SJCRH30 (cell line): ENCODE results near the gene SCRN2. TPM values are rescaled to one million over a fixed set of nuclear protein-coding genes. Genes with fewer than 3 reads are reported as not detected.

Experiments used
- DNase-seq, 2 experiments: peaks; one replicate each; pipeline ENCODE4 v3.0.0-alpha.2; 2015 to 2020
- H3K27ac ChIP-seq: fragments of 250-450 bp; sonication (Bioruptor Pico); 2 replicates; pipeline ENCODE4 v1.5.1; 2020; ENCODE audit warnings: mild to moderate bottlenecking, moderate library complexity
- H3K27me3 ChIP-seq: fragments of 250-450 bp; sonication (Bioruptor Pico); 2 replicates; pipeline ENCODE4 v1.5.1; 2020; ENCODE audit warnings: mild to moderate bottlenecking, moderate library complexity
- H3K36me3 ChIP-seq: fragments of 250-450 bp; sonication (Bioruptor Pico); 2 replicates; pipeline ENCODE4 v1.5.1; 2020; ENCODE audit warnings: mild to moderate bottlenecking, moderate library complexity
- H3K4me1 ChIP-seq: fragments of 250-450 bp; sonication (Bioruptor Pico); 2 replicates; pipeline ENCODE4 v1.5.1; 2020; ENCODE audit warnings: mild to moderate bottlenecking, moderate library complexity
- H3K4me3 ChIP-seq: fragments of 250-450 bp; sonication (Bioruptor Pico); 2 replicates; pipeline ENCODE4 v1.5.1; 2020; ENCODE audit warnings: mild to moderate bottlenecking, moderate library complexity
- H3K9me3 ChIP-seq: fragments of 250-450 bp; sonication (Bioruptor Pico); replicated peaks from 2 replicates; pipeline ENCODE4 v1.5.1; 2020; ENCODE audit warnings: mild to moderate bottlenecking, moderate library complexity
- total RNA-seq: library from RNA; depleted of rRNA; stranded (reverse); fragments of >200 nt; shearing (Covaris generic); gene quantifications from 2 replicates; pipeline ENCODE4 v1.2.3, GENCODE V29; 2014; rRNA removed

Gene SCRN2
- total RNA-seq, result 8.0 and 12.9 TPM in 2 replicates

DNA sequence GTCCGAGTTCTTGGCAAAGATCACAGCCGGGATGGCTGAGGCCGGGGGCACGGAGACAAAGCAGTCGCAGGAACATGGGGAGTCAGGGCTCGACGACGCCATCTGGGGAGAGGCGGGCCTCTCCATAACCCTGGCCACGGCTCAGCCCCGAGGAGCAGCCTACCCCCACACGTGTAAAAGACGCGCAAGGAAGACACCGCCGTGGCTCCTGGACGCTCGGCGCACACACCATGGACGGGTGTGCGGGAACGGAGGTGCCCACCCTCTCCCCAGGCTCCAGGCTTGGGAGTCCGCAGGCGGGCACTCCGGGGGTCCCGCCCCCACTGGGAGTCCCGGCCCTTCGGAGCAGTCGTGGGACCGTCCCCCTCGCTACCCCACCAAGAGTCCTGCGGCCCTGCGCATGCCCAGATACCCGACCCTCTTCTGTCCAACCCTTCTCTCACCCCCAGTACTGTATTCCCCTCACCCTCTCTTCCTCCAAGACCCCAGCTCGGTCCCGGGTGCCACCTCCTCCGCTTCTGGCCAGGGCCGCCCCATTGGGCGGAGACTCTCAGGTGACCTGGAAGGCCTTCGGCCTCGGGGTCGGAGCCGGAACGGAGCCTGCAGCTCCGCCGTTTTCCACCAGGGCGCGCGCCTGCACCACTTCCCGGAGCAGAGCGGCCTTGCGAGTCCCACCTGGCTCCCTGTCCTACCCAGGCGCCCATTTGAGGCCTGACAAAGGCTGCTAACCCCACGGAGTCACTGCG, at the start of gene SCRN2:
Gene SCRN2 (minus strand): TSS at position 532 of the 746 bp plus-strand sequence. CDS start 430 bp downstream, at position 102.
- H3K9me3 ChIP-seq, result no peaks in the 10 kb centered on the region
- no peaks in the 10 kb centered on the region for H3K36me3 ChIP-seq
- peaks cover 12% of the 10 kb centered on the region for H3K4me1 ChIP-seq
- DNase-seq, result peak; percentile 89 to 93
- peaks cover 17% of the 10 kb centered on the region; the same call in 1 of the 2 replicates for H3K27me3 ChIP-seq
- H3K4me3 ChIP-seq, result peak within 1 kb of the TSS; percentile 73
- peak within 1 kb of the TSS; percentile 8; the same call in 1 of the 2 replicates for H3K27ac ChIP-seq

DNA sequence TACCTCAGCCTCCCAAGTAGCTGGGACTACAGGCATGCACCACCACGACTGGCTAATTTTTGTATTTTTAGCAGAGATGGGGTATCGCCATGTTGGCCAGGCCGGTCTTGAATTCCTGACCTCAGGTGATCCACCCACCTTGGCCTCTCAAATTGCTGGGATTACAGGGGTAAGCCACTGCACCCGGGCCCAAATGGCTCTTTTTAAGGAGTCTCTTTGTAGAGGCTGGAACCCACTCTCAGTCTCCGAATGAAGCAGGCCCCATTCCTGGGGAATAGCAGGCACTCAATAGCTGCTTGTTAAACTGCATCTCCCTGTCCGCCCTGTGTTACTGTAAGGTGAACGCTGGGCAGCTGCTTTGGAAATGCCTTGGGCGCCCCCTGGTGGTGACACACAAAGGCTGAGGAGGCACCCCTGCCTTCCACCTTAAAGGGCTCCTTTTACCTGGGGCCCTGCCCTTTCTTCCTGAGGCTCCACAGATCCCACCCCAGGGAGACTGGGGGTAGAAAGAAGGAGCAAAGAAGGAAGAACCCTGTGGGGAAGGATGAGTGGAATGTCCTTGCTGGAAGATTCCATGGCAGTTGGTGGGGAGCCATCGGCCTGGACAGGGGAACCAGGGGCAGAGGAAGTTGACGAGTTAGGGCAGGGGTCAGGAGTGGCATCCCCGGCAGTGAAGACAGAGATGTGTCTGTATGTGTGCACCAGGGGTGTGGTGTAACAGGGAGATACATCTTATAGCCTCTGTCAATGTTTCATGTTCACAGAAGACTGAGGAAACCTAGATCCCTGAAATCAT, 48.9 kb upstream of the SCRN2 start:
- no peak overlapping the region for H3K4me3 ChIP-seq
- no peak overlapping the region for H3K27ac ChIP-seq
- no peaks in the 10 kb centered on the region for H3K4me1 ChIP-seq
- no peaks in the 10 kb centered on the region for H3K36me3 ChIP-seq
- DNase-seq, result peak; percentile 85 to 90
- no peaks in the 10 kb centered on the region for H3K9me3 ChIP-seq
- H3K27me3 ChIP-seq, result peaks cover 13% of the 10 kb centered on the region

DNA sequence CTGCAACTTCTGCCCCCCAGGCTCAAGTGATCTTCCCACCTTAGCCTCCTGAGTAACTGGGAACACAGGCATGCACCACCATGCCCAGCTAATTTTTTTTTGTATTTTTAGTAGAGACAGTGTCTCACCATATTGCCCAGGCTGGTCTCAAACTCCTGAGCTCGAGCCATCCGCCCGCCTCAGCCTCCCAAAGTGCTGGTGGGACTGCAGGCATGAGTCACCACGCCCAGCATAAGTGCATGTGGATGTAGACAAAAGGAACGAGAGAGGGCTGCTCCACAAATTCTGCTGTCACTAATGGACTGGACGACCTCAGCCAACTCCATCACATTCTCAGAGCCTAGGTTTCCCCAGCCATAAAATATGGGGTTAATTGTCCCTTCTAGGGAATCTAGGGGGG, 47.2 kb upstream of the SCRN2 start:
- Histone ChIP-seq H3K27me3 (peaks cover 26% of the 10 kb centered on the region), H3K4me3 (no peak overlapping the region), H3K27ac (no peak overlapping the region), H3K36me3 (no peaks in the 10 kb centered on the region), H3K4me1 (no peaks in the 10 kb centered on the region), H3K9me3 (no peaks in the 10 kb centered on the region)
- no peak for DNase-seq

DNA sequence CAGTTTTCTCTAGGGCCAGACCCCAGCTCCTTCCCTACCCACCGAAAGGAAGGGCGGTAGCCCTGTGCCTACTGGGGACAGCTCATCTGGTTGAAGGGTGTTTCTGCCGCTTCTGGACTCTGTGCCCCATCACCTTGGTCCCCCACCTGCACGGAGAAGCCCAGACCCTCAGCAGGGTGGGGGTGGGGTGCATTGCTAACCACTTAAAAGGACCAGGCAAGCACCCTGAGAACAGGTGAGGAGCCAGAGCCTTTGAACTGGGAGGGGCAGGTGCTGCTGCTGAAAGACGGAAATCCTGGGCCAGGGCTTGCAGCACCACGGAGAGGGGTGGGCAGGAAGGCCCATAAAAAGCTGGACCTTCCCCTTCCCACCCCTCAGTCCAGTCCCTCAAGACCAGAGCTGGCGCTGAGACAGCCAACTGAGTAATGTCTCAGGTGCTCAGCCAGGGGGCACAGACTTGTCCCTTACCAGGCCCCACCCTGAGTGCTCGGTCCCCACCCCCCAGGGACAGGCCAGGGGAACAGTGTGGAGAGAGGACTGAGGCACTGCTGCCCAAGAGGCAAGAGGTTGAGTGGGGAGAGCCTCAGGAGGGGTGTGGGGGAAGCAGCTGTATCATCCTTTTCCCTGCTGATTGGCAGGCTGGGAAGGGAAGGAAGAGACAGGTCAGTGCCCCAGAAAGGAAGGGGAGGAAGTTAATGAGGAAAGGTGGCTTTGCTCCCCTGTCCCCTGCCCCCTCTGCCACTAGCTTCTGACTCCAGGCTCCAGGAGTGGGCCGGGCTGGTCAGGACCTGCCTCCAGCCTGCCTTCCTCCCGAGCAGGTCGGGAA, 44.0 kb upstream of the SCRN2 start:
- no peak overlapping the region for H3K4me3 ChIP-seq
- H3K9me3 ChIP-seq, result no peaks in the 10 kb centered on the region
- H3K27me3 ChIP-seq, result peaks cover 35% of the 10 kb centered on the region
- H3K4me1 ChIP-seq, result no peaks in the 10 kb centered on the region
- DNase-seq, result no peak
- no peak overlapping the region for H3K27ac ChIP-seq
- H3K36me3 ChIP-seq, result no peaks in the 10 kb centered on the region

DNA sequence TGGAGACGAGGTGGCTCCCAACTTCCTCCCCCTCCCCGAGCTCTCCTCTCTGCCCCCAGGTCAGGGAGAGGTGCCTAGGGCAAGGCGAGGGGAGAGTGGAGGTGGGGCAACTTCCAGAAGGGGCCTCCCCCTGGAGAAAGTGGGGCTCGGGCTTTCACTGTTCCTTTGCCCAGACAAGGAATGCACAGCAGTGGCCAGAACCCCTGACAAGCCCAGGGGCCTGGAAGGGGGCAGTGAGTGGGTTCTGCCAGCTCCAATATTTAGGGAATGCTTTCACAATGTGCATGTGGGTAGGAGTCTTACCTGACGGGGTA, 43.3 kb upstream of the SCRN2 start:
- DNase-seq, result no peak
- Histone ChIP-seq H3K36me3 (no peaks in the 10 kb centered on the region), H3K9me3 (no peaks in the 10 kb centered on the region), H3K27ac (no peak overlapping the region), H3K4me1 (no peaks in the 10 kb centered on the region), H3K4me3 (no peak overlapping the region), H3K27me3 (peaks cover 35% of the 10 kb centered on the region)

DNA sequence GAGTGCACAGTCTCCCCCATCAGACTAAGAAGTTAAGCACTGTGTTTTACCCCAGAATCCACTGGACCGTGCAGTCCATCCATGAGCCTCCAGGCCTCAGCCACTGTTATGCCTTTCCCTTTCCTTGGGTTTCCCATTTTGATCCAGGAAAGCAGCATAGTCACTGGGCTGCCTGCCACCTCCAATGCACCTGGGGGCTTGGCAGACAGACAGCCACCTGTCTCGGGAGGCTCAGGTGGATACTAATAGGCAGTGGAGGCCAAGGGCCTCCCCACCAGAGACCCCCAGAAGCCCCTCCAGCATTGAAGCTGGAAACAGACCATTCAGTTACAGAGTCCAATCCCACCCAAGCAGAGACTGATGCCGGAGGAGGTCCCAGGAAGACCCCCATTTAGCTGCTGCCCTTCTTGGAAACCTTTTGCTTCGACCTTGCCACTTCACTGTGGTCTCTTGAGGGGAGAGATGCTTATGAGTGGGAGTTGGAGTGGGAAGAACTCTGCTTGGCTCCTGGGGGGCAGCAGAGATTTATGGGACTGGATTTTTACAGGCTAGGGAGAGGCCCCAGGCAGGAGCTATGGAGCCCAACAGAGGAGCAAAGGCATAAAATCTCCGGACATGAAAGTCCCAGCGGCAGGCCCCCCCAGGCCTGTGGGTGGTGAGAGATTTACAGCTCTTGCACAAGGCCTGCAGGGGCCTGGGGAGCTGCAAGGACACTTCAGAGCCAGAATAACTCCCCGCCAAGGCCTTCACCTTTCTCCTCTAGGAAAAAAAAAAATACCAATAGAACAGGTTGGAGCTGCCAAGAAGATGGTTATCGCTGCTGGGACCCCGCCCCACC, 42.7 kb upstream of the SCRN2 start:
- Histone ChIP-seq H3K27ac (no peak overlapping the region), H3K27me3 (peaks cover 38% of the 10 kb centered on the region), H3K9me3 (no peaks in the 10 kb centered on the region), H3K4me1 (no peaks in the 10 kb centered on the region), H3K36me3 (no peaks in the 10 kb centered on the region), H3K4me3 (no peak overlapping the region)
- DNase-seq, result no peak

DNA sequence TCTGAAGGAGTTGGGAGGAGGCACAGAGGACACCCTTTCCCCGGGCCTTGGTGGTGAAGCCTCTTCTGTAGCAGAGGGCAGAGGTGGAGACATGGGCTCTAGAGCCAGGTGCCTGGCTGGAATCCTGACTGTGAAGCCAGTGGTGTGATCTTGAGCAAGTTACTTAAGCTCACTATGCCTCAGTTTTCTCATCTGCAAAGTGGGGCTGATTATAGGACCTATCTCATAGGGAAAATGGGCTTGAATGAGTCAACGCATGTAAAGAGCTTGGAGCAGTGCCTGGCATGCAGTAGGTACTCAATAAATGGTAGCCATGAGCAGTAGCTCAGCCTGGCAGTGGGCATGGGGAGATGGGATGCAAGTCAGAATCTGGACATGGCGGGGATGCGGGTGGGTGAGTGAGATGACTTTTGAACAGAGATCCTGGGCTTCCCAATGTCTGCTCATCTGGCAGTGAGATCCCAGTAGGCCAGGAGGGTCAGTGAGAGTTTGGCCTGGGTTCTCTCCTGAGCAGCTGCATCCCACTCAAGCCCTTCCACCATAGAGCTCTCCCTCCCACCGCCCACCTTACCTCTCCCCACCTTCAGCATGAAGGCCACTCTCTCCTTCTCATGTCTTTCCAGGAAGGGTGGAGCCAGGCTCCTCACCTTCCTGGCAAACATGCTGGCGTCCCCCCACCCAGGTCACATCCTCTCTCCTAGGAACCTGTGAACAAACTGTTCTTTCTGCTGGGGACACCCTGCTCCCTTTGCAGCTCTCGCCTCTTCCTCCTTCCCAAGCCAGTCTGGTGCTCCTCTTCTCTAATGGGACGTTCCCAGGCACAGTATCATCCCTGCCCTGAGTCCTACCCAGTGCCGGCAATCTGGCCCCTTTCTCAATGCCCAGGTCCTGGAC, 41.9 kb upstream of the SCRN2 start:
- H3K9me3 ChIP-seq, result no peaks in the 10 kb centered on the region
- H3K4me3 ChIP-seq, result no peak overlapping the region
- no peaks in the 10 kb centered on the region for H3K36me3 ChIP-seq
- no peak for DNase-seq
- peaks cover 47% of the 10 kb centered on the region for H3K27me3 ChIP-seq
- H3K27ac ChIP-seq, result no peak overlapping the region
- H3K4me1 ChIP-seq, result no peaks in the 10 kb centered on the region

DNA sequence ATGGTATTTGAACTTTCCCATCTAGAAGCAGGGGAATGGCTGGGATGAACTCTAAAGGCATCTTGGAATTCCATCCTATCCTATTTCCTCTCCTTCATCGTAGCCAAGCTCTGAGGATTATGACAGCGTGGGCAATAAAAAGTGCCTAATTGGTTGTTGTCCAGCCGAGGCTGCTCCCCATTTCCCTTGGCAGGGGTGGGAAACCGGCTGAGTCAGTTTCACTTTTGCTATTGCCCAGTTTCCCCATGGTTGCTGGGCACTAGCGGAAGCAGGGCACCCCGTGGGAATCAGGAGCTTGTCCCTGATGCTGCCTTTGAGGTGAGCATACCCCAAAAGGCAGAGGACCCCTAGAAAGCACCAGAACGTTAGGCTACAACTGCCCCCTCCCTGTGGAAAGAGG, 41.2 kb upstream of the SCRN2 start:
- Histone ChIP-seq H3K4me3 (no peak overlapping the region), H3K27ac (no peak overlapping the region), H3K27me3 (peaks cover 54% of the 10 kb centered on the region), H3K9me3 (no peaks in the 10 kb centered on the region), H3K4me1 (no peaks in the 10 kb centered on the region), H3K36me3 (no peaks in the 10 kb centered on the region)
- DNase-seq, result no peak

DNA sequence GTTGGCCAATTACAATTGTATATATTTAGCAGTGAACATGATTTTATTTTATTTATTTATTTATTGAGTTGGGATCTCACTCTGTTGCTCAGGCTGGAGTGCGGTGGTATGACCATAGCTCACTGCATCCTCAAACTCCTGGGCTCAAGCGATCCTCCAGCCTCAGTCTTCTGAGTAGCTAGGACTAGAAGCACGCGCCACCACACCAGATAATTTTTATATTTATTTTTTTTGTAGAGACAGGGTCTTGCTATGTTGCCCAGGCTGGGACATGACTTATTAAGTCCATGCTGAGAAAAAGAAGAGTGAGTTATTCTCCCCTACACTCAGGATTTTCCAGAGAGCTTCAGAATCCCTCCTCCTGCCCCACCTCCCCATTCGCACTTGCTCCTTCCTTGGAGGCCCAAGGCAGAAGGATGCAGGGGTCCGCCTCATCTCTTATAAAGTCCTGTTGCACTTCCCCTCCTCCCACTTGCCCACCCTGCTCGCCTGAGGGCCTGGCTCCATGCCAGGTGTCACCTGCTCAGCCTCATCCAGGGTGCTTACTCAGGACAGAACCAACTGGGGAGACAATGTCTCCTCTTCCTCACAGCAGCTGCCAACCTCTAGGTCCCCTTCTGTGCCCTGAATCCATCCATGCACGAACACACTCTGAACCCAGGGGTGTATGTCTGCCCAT, 38.8 kb upstream of the SCRN2 start:
- peak; percentile 34 to 39 for DNase-seq
- peaks cover 50% of the 10 kb centered on the region for H3K27me3 ChIP-seq
- no peaks in the 10 kb centered on the region for H3K36me3 ChIP-seq
- H3K4me3 ChIP-seq, result no peak overlapping the region
- H3K27ac ChIP-seq, result no peak overlapping the region
- no peaks in the 10 kb centered on the region for H3K4me1 ChIP-seq
- no peaks in the 10 kb centered on the region for H3K9me3 ChIP-seq

DNA sequence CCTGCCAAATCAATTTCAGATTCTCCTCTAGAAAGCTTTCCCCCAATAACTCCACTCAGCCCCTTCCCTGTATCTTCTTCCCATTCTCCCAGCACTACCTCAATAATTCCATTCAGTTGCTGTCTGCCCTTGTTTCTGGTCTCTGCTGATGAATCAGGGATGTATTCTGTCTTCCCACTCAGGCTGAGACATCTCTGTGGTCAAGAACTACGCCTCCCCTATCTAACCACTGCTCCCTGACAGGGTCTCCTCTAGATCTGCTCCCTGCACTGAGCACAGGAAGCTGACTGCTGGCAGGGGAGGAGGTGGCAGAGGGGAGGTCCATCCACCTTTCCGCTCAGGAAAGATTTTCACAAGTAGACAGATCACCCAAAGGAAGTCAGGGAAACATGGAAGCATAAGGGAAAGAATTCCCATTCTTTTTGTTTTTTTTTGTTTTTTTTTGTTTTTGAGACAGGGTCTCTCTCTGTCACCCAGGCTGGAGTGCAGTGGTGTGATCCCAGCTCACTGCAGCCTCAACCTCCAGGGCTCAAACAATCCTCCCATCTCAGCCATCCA, 38.0 kb upstream of the SCRN2 start:
- no peak for DNase-seq
- Histone ChIP-seq H3K27ac (no peak overlapping the region), H3K9me3 (no peaks in the 10 kb centered on the region), H3K4me1 (no peaks in the 10 kb centered on the region), H3K27me3 (peaks cover 44% of the 10 kb centered on the region), H3K4me3 (no peak overlapping the region), H3K36me3 (no peaks in the 10 kb centered on the region)

DNA sequence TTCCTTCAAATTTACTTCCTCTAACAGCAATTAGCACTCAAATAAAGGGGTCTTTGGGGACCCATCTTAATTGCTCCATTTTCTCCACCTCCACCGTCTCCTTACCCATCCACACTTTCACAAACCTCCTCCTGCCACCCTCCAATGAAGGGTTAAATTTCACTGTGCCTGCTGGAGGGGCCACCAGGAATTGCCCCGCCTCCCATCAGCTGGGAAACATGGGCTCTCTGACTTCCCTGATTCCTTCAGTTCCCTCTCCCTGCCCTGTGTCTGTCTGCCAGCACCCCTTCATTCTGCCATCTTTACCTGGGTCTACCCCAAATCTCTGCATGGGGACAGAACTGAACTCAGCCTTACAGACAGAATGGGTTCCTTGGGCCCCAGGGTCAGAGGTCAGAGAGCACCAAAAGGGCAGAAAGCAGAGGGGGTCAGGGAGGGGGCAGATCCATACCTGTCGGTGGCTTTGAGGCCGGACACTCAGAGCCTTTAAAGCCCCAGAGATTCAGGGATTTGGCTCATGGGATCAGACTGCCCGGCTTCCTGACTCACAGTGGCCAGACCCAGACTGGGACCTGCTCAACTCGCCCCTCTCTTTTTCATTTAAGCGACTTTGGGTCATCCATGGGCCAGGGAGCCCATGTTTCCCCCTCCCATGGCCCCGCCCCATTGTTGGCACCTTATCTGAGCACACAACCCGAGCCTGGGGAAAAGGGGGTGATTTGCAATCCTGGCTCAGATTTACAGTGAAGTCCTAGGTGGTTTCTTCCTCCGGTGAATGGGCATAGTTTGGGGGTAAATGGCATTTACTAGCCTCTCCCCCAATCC, 37.3 kb upstream of the SCRN2 start:
- H3K9me3 ChIP-seq, result no peaks in the 10 kb centered on the region
- peaks cover 44% of the 10 kb centered on the region for H3K27me3 ChIP-seq
- no peaks in the 10 kb centered on the region for H3K4me1 ChIP-seq
- H3K4me3 ChIP-seq, result no peak overlapping the region
- no peak overlapping the region for H3K27ac ChIP-seq
- H3K36me3 ChIP-seq, result no peaks in the 10 kb centered on the region
- no peak for DNase-seq

DNA sequence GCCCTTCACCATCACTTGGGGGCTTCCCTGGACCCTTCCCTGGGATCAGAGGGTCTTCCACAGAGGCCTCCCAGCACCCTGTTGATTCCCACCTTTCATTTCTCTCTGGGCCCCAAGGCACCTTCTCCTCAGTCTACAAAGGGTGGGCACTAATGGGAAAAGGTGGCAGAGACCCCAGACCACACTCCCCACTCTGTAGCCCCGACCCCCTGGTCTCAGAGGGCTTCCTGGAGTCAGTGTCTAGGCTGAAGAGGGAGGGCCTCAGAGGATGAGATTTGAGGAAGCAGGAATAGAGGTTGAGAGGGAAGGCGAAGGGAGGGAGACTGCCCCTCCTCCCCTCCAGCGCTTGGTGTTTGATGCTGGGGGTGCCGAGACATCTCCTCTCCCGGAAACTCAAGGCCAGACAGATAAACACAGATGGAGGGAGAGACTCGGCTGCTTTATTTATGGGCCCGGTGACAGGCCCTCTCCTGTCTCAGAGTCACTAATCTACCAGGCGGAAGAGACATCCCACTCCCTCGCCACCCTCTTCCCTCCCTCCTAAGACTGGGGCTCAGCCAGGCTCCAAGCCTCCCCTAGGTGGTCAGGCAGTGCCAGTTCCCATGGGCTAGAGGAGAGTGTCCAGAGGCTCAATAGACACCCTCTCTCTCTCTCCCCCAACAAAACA, 36.4 kb upstream of the SCRN2 start:
- no peak overlapping the region for H3K4me3 ChIP-seq
- H3K9me3 ChIP-seq, result no peaks in the 10 kb centered on the region
- H3K4me1 ChIP-seq, result no peaks in the 10 kb centered on the region
- no peak overlapping the region for H3K27ac ChIP-seq
- DNase-seq, result no peak
- peaks cover 47% of the 10 kb centered on the region for H3K27me3 ChIP-seq
- H3K36me3 ChIP-seq, result no peaks in the 10 kb centered on the region
